ENCODE data around the gene CELF1. TPM values are rescaled to one million over a fixed set of nuclear protein-coding genes. Genes with fewer than 3 reads are reported as not detected.

The CELF1 gene
- polyA plus RNA-seq, 1 donor from 2014 or later = 209 TPM

DNA sequence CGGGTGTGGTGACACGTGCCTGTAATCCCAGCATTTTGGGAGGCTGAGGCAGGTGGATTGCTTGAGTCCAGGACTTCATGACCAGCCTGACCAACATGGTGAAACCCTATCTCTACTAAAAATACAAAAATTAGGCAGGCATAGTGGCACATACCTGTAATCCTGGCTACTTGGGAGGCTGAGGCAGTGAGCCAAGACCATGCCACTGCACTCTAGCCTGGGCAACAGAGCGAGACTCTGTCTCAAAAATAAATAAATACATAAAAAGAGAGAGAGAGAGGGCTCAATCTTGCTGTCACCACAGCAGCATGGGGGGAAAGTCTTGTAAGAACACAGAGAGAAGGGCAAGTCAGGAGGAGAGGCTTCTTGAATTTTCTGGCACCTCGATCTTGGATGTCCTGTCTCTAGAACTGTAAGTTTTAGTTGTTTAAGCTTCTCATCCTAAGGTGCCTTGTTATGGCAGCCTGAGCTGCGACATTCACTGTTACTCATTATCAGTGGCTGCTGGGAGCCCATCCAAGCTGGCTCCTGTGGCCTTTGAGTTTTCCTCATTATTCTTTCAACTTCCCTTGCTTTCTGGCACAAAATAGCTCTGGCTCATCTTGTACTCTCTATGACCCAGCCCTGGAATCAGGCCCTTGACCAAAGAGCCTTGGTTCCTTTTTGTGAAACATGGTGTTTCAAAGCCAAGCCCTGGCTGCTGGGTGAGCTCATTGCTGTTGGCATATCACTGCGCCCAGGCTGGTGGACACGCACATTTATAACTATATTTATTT, 118.7 kb downstream of the CELF1 start:
- Histone ChIP-seq H3K27ac (ENCODE audit: low read length) (no peak overlapping the region), H3K4me2 (ENCODE audit: low read length) (no peak overlapping the region)

DNA sequence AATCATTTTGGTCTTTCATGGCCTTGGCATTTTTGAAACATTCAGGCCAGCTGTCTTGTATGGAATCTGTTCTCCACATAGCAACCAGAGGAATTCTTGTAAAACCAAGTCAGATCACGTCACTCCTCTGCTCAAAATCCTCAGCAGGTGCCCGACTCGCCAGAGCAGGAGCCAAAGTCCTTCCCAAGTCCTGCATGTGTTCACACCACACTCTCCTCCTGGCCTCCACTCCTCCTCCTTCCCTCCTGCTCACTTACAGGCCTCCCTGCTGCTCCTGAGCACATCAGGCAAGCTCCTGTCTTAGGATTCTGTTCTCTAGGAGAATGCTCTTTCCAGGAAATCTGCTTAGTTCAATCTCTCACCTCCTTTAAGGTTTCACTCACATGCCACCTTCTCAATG, 119.8 kb downstream of the CELF1 start:
- Histone ChIP-seq H3K9ac (ENCODE audit: low read length) (no peak overlapping the region), H3K9me3 (ENCODE audit: low read length) (no peaks in the 10 kb centered on the region), H3K79me2 (replicated peaks; ENCODE audit: insufficient read depth, low read length) (no peaks in the 10 kb centered on the region), H3K27me3 (ENCODE audit: insufficient read depth, low read depth, low read length) (no peaks in the 10 kb centered on the region), H3K27ac (ENCODE audit: low read length) (no peak overlapping the region), H4K20me1 (ENCODE audit: insufficient read depth) (no peaks in the 10 kb centered on the region), H2AFZ (ENCODE audit: low read depth, low read length) (no peak overlapping the region), H3K4me3 (ENCODE audit: low read length) (no peak overlapping the region), H3K36me3 (ENCODE audit: insufficient read depth, low read length) (no peaks in the 10 kb centered on the region), H3K9me2 (ENCODE audit: insufficient read depth, low read length) (no peaks in the 10 kb centered on the region), H3K4me2 (ENCODE audit: low read length) (no peak overlapping the region), H3F3A (ENCODE audit: insufficient read depth, low read length, poor library complexity, severe bottlenecking) (no peaks in the 10 kb centered on the region)
- TF ChIP-seq SMC3 (conservative IDR thresholded peaks at IDR 0.05; ENCODE audit: poor library complexity) (no peak), POLR2AphosphoS5 (IDR thresholded peaks at IDR 0.05) (no peak), MXI1 (conservative IDR thresholded peaks at IDR 0.05; ENCODE audit: poor library complexity, severe bottlenecking) (no peak), EP300 (conservative IDR thresholded peaks at IDR 0.05; ENCODE audit: poor library complexity, severe bottlenecking) (no peak), TAF1 (IDR thresholded peaks at IDR 0.05; ENCODE audit: low read depth) (no peak), EZH2 (IDR thresholded peaks at IDR 0.05; ENCODE audit: borderline replicate concordance, insufficient read depth, low read length, poor library complexity, severe bottlenecking) (no peak), RAD21 (conservative IDR thresholded peaks at IDR 0.05) (no peak)
- TF ChIP-seq, protein P1, sequence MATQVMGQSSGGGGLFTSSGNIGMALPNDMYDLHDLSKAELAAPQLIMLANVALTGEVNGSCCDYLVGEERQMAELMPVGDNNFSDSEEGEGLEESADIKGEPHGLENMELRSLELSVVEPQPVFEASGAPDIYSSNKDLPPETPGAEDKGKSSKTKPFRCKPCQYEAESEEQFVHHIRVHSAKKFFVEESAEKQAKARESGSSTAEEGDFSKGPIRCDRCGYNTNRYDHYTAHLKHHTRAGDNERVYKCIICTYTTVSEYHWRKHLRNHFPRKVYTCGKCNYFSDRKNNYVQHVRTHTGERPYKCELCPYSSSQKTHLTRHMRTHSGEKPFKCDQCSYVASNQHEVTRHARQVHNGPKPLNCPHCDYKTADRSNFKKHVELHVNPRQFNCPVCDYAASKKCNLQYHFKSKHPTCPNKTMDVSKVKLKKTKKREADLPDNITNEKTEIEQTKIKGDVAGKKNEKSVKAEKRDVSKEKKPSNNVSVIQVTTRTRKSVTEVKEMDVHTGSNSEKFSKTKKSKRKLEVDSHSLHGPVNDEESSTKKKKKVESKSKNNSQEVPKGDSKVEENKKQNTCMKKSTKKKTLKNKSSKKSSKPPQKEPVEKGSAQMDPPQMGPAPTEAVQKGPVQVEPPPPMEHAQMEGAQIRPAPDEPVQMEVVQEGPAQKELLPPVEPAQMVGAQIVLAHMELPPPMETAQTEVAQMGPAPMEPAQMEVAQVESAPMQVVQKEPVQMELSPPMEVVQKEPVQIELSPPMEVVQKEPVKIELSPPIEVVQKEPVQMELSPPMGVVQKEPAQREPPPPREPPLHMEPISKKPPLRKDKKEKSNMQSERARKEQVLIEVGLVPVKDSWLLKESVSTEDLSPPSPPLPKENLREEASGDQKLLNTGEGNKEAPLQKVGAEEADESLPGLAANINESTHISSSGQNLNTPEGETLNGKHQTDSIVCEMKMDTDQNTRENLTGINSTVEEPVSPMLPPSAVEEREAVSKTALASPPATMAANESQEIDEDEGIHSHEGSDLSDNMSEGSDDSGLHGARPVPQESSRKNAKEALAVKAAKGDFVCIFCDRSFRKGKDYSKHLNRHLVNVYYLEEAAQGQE (IDR thresholded peaks at IDR 0.05; ENCODE audit: borderline replicate concordance) = no peak
- TF ChIP-seq, protein P2, sequence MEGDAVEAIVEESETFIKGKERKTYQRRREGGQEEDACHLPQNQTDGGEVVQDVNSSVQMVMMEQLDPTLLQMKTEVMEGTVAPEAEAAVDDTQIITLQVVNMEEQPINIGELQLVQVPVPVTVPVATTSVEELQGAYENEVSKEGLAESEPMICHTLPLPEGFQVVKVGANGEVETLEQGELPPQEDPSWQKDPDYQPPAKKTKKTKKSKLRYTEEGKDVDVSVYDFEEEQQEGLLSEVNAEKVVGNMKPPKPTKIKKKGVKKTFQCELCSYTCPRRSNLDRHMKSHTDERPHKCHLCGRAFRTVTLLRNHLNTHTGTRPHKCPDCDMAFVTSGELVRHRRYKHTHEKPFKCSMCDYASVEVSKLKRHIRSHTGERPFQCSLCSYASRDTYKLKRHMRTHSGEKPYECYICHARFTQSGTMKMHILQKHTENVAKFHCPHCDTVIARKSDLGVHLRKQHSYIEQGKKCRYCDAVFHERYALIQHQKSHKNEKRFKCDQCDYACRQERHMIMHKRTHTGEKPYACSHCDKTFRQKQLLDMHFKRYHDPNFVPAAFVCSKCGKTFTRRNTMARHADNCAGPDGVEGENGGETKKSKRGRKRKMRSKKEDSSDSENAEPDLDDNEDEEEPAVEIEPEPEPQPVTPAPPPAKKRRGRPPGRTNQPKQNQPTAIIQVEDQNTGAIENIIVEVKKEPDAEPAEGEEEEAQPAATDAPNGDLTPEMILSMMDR (IDR thresholded peaks at IDR 0.05; ENCODE audit: poor library complexity, severe bottlenecking) = no peak

More for the DNA sequence above, 118.7 kb downstream of the CELF1 start:
- no peak overlapping the region for H2AFZ ChIP-seq (ENCODE audit: low read depth, low read length)
- no peak overlapping the region for H3K9ac ChIP-seq (ENCODE audit: low read length)
- H3F3A ChIP-seq (ENCODE audit: insufficient read depth, low read length, poor library complexity, severe bottlenecking) = no peaks in the 10 kb centered on the region
- H4K20me1 ChIP-seq (ENCODE audit: insufficient read depth) = no peaks in the 10 kb centered on the region
- no peaks in the 10 kb centered on the region for H3K9me2 ChIP-seq (ENCODE audit: insufficient read depth, low read length)
- no peak overlapping the region for H3K4me3 ChIP-seq (ENCODE audit: low read length)
- no peaks in the 10 kb centered on the region for H3K79me2 ChIP-seq (replicated peaks; ENCODE audit: insufficient read depth, low read length)
- no peaks in the 10 kb centered on the region for H3K36me3 ChIP-seq (ENCODE audit: insufficient read depth, low read length)
- TF ChIP-seq RAD21 (conservative IDR thresholded peaks at IDR 0.05) (no peak), POLR2AphosphoS5 (IDR thresholded peaks at IDR 0.05) (no peak), EP300 (conservative IDR thresholded peaks at IDR 0.05; ENCODE audit: poor library complexity, severe bottlenecking) (no peak), SMC3 (conservative IDR thresholded peaks at IDR 0.05; ENCODE audit: poor library complexity) (no peak), MXI1 (conservative IDR thresholded peaks at IDR 0.05; ENCODE audit: poor library complexity, severe bottlenecking) (no peak), TAF1 (IDR thresholded peaks at IDR 0.05; ENCODE audit: low read depth) (no peak), EZH2 (IDR thresholded peaks at IDR 0.05; ENCODE audit: borderline replicate concordance, insufficient read depth, low read length, poor library complexity, severe bottlenecking) (no peak)
- TF ChIP-seq, protein P1 (IDR thresholded peaks at IDR 0.05; ENCODE audit: borderline replicate concordance) = no peak
- TF ChIP-seq, protein P2 (IDR thresholded peaks at IDR 0.05; ENCODE audit: poor library complexity, severe bottlenecking) = no peak
- H3K27me3 ChIP-seq (ENCODE audit: insufficient read depth, low read depth, low read length) = no peaks in the 10 kb centered on the region
- no peaks in the 10 kb centered on the region for H3K9me3 ChIP-seq (ENCODE audit: low read length)

Measured in neural cell (in vitro differentiated cells).